ENCODE data around the gene EXOC3L1. TPM values are rescaled to one million over a fixed set of nuclear protein-coding genes. Genes with fewer than 3 reads are reported as not detected.
A peak's percentile ranks its signal among the peaks of the same experiment; 100 is the strongest.

EXOC3L1 gene
- total RNA-seq, 4 donors from 2014 or later: 0.20 to 2.3 (median 0.88) TPM

DNA sequence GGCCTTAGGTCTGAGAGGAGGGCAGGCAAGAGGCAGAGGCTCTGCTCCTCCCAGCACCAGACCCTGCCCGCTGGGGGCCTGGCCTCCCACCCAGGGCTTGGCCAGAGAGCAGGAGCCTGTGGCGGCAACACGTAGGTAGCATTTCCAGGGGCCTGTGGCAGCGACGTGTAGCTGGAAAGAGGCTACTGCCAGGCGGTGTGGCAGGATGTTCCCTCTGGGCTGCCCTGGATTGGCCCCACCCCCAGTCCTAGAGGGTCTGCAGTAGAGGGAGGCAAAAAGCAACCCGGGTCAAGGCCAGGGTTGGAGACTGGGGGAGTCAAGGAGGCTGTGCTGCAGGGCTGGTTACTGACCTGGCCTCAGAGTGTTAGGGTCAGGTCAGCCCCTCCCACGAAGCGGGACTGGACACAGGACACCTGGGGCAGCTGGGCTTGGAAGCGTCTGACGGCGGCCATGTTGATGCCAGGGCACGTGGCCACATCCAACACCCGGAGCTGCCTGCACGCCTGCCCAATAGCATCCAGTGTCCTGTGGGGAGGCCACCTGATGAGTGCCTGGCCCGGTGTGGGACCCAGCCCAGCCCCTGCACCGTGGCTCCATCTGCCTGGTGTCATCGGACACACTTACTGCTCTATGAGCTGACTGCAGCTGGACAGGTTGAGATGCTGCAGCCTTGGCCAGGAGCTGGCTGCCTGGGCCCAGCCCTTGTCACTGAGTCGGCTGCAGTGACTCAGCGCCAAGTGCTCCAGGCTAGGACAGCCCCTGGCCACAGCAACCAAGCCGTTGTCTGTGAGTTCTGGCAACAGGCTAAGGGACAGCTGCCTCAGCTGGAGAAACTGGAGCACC is 17.5 kb upstream of the EXOC3L1 start:
- intact Hi-C loops (cut with DNase I; ENCODE audit: low total_unique reads): no loop called here
- H3K4me1 ChIP-seq: peaks cover 23 to 24% of the 10 kb centered on the region in 2 donors
- peaks cover 0 to 10% of the 10 kb centered on the region in 2 donors for H3K36me3 ChIP-seq
- ATAC-seq (peak; percentile 87 to 89), DNase-seq (peak; percentile 74 to 89)
- no peak overlapping the region for H3K4me3 ChIP-seq
- in situ Hi-C loops (cut with MboI; ENCODE audit: low sequenced_read_pairs in 4 of 4): no loop called here
- H3K27ac ChIP-seq: peak overlapping the region; percentile 53 to 83 (median 70)
- H3K27me3 ChIP-seq: no peaks in the 10 kb centered on the region
- TF ChIP-seq, protein P1, sequence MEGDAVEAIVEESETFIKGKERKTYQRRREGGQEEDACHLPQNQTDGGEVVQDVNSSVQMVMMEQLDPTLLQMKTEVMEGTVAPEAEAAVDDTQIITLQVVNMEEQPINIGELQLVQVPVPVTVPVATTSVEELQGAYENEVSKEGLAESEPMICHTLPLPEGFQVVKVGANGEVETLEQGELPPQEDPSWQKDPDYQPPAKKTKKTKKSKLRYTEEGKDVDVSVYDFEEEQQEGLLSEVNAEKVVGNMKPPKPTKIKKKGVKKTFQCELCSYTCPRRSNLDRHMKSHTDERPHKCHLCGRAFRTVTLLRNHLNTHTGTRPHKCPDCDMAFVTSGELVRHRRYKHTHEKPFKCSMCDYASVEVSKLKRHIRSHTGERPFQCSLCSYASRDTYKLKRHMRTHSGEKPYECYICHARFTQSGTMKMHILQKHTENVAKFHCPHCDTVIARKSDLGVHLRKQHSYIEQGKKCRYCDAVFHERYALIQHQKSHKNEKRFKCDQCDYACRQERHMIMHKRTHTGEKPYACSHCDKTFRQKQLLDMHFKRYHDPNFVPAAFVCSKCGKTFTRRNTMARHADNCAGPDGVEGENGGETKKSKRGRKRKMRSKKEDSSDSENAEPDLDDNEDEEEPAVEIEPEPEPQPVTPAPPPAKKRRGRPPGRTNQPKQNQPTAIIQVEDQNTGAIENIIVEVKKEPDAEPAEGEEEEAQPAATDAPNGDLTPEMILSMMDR (IDR thresholded peaks at IDR 0.05 in 4 of 5, conservative IDR thresholded peaks at IDR 0.05 in 1 of 5): no peak
- no peak for TF ChIP-seq POLR2A (IDR thresholded peaks at IDR 0.05)
- H3K9me3 ChIP-seq: no peaks in the 10 kb centered on the region

GRCh38 chr16:67206838-67207248 is 16.9 kb upstream of the EXOC3L1 start:
- in situ Hi-C loops (cut with MboI; ENCODE audit: low sequenced_read_pairs in 4 of 4): no loop called here
- no peak overlapping the region for H3K4me3 ChIP-seq
- intact Hi-C loops (cut with DNase I; ENCODE audit: low total_unique reads): no loop called here
- peaks cover 0 to 16% of the 10 kb centered on the region in 2 donors for H3K36me3 ChIP-seq
- H3K9me3 ChIP-seq: no peaks in the 10 kb centered on the region
- DNase-seq (no peak), ATAC-seq (no peak)
- no peak for TF ChIP-seq POLR2A (IDR thresholded peaks at IDR 0.05)
- TF ChIP-seq, protein P1 (IDR thresholded peaks at IDR 0.05 in 4 of 5, conservative IDR thresholded peaks at IDR 0.05 in 1 of 5): no peak
- peaks cover 23 to 24% of the 10 kb centered on the region in 2 donors for H3K4me1 ChIP-seq
- H3K27me3 ChIP-seq: no peaks in the 10 kb centered on the region
- peak overlapping the region; percentile 53 to 83 (median 70) for H3K27ac ChIP-seq

DNA sequence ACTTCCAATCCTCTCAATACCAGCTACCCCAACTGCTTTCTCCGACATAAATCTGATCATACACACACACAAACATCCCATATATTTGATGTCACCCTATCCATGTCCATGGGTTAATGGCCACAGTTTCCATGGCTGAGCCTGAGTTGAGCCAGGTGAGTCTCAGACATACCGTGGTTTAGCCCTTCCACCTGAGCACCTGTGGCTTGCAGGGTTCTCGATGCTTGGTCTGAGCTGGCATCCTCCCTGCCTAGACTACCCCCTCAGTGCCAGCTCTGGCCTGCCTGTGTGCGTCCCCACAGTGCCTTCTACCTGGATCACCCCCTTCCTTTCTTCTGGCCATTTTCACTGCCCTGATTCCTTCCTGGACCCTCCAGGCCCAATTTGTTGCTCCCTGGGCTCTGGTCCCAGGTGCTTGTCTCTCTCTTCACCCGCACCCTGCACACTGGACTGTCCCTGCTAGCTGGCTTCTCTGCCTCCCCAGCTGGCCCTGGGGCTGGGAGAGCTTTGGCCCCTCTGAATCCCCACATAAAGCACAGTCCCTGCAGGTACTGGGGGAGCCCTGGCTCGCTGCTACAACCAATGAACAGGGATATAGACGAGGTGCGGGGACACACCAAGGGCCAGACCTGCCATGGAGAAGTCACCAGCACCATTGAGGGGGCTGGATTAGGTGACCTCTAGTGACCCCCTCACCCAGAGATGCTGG is 16.3 kb upstream of the EXOC3L1 start:
- in situ Hi-C loops (cut with MboI; ENCODE audit: low sequenced_read_pairs in 4 of 4): no loop called here
- H3K27me3 ChIP-seq: no peaks in the 10 kb centered on the region
- peaks cover 0 to 19% of the 10 kb centered on the region in 2 donors for H3K36me3 ChIP-seq
- no peaks in the 10 kb centered on the region for H3K9me3 ChIP-seq
- ATAC-seq: no peak
- no peak for TF ChIP-seq POLR2A (IDR thresholded peaks at IDR 0.05)
- TF ChIP-seq, protein P1 (IDR thresholded peaks at IDR 0.05 in 4 of 5, conservative IDR thresholded peaks at IDR 0.05 in 1 of 5): no peak
- H3K4me3 ChIP-seq: no peak overlapping the region
- intact Hi-C loops (cut with DNase I; ENCODE audit: low total_unique reads): no loop called here
- H3K4me1 ChIP-seq: peaks cover 23 to 24% of the 10 kb centered on the region in 2 donors
- no peak overlapping the region for H3K27ac ChIP-seq
- DNase-seq: no peak

GRCh38 chr16:67204076-67204475 is 14.1 kb upstream of the EXOC3L1 start:
- Histone ChIP-seq H3K27ac (no peak overlapping the region), H3K4me1 (peaks cover 12 to 20% of the 10 kb centered on the region in 2 donors), H3K9me3 (no peaks in the 10 kb centered on the region), H3K27me3 (no peaks in the 10 kb centered on the region), H3K36me3 (peaks cover 0 to 19% of the 10 kb centered on the region in 2 donors), H3K4me3 (no peak overlapping the region)
- in situ Hi-C loops (cut with MboI; ENCODE audit: low sequenced_read_pairs in 4 of 4) (no loop called here), intact Hi-C loops (cut with DNase I; ENCODE audit: low total_unique reads) (no loop called here)
- ATAC-seq: no peak
- no peak for DNase-seq
- TF ChIP-seq, protein P1 (IDR thresholded peaks at IDR 0.05 in 4 of 5, conservative IDR thresholded peaks at IDR 0.05 in 1 of 5): no peak
- TF ChIP-seq POLR2A (IDR thresholded peaks at IDR 0.05): no peak

All from gastrocnemius medialis (tissue), 4 donors.